GM19239 (cell line): ENCODE results near the gene CASZ1.

ENCODE experiments used
- DNase-seq: peaks from one replicate; pipeline ENCODE4 v3.0.0; 2011; ENCODE audit warnings: low spot score; ENCODE audit not compliant: insufficient read length
- FAIRE-seq: peaks from 2 replicates; lab custom pipeline; 2011; peaks lifted over from hg19 to GRCh38; lab: Jason Lieb, UNC

CASZ1 gene

GRCh38 chr1:10781137-10781536 lies 15.3 kb downstream of the CASZ1 start:
- no peak for FAIRE-seq

GRCh38 chr1:10779841-10780240 lies 16.6 kb downstream of the CASZ1 start:
- DNase-seq (no peak), FAIRE-seq (no peak)

More at GRCh38 chr1:10781137-10781536, 15.3 kb downstream of the CASZ1 start:
- DNase-seq = no peak

- no peak for FAIRE-seq
These were observed 17.2 kb downstream of the CASZ1 start for GRCh38 chr1:10779201-10779600.

GRCh38 chr1:10778640-10779039 lies 17.8 kb downstream of the CASZ1 start:
- no peak for DNase-seq
- FAIRE-seq = no peak

More at GRCh38 chr1:10779201-10779600, 17.2 kb downstream of the CASZ1 start:
- DNase-seq = no peak

GRCh38 chr1:10777749-10778574 lies 18.5 kb downstream of the CASZ1 start:
- DNase-seq (no peak), FAIRE-seq (no peak)

GRCh38 chr1:10776190-10776905 lies 20.1 kb downstream of the CASZ1 start:
- no peak for DNase-seq
- FAIRE-seq = no peak

GRCh38 chr1:10775763-10776162 lies 20.7 kb downstream of the CASZ1 start:
- no peak for DNase-seq
- FAIRE-seq = no peak

GRCh38 chr1:10774615-10775310 lies 21.7 kb downstream of the CASZ1 start:
- no peak for FAIRE-seq

GRCh38 chr1:10773851-10774614 lies 22.4 kb downstream of the CASZ1 start:
- DNase-seq (no peak), FAIRE-seq (no peak)

More at GRCh38 chr1:10774615-10775310, 21.7 kb downstream of the CASZ1 start:
- no peak for DNase-seq

GRCh38 chr1:10773376-10773775 lies 23.1 kb downstream of the CASZ1 start:
- FAIRE-seq = no peak

GRCh38 chr1:10772711-10773110 lies 23.7 kb downstream of the CASZ1 start:
- no peak for FAIRE-seq
- no peak for DNase-seq

More at GRCh38 chr1:10773376-10773775, 23.1 kb downstream of the CASZ1 start:
- no peak for DNase-seq

- DNase-seq (no peak), FAIRE-seq (no peak)
These were observed 24.7 kb downstream of the CASZ1 start for GRCh38 chr1:10771789-10772188.

GRCh38 chr1:10768552-10768951 lies 27.9 kb downstream of the CASZ1 start:
- DNase-seq (no peak), FAIRE-seq (no peak)

- FAIRE-seq = no peak
- no peak for DNase-seq
These were observed 29.2 kb downstream of the CASZ1 start for GRCh38 chr1:10767282-10767681.

GRCh38 chr1:10765734-10766478 lies 30.5 kb downstream of the CASZ1 start:
- DNase-seq (no peak), FAIRE-seq (no peak)

GRCh38 chr1:10765304-10765703 lies 31.1 kb downstream of the CASZ1 start:
- FAIRE-seq = no peak
- DNase-seq = no peak

- DNase-seq (no peak), FAIRE-seq (no peak)
These were observed 32.1 kb downstream of the CASZ1 start for GRCh38 chr1:10764296-10764798.

GRCh38 chr1:10762875-10763274 lies 33.6 kb downstream of the CASZ1 start:
- no peak for DNase-seq
- FAIRE-seq = no peak

GRCh38 chr1:10762153-10762523 lies 34.3 kb downstream of the CASZ1 start:
- FAIRE-seq (no peak), DNase-seq (no peak)
